Left lung (tissue), 10 donors: ENCODE data around the gene JUN. TPM values are rescaled to one million over a fixed set of nuclear protein-coding genes. Genes with fewer than 3 reads are reported as not detected.
"Not testable (repeated sequence)": the region's sequence is repeated elsewhere in the genome, so short reads cannot be mapped to it uniquely, and the experiment has no call there.

Experiments used
- ATAC-seq: fragments of 200-7000 bp; cut with Tn5 transposase; one replicate; pipeline ENCODE4 v1.9.1; 2020; ENCODE audit warnings: moderate library complexity
- DNase-seq, 4 donors: peaks; one replicate each; pipeline ENCODE4 v3.0.0-alpha.2; 2013 to 2020
- H3K27ac ChIP-seq, 2 donors: fragments of 200-600 bp; sonication (generic) in 1 of 2; one replicate each; pipeline versions ENCODE4 v1.5.0 to v1.8.0; 2020 to 2021
- H3K27me3 ChIP-seq, 2 donors: fragments of 200-600 bp; sonication (generic) in 1 of 2; one replicate each; pipeline versions ENCODE4 v1.5.0 to v1.8.0; 2020 to 2021
- H3K36me3 ChIP-seq, 2 donors: fragments of 200-600 bp; sonication (generic) in 1 of 2; one replicate each; pipeline versions ENCODE4 v1.5.0 to v1.8.0; 2020 to 2021
- H3K4me1 ChIP-seq, 2 donors: fragments of 200-600 bp; one replicate each; pipeline ENCODE4 v1.8.0; 2021
- H3K4me3 ChIP-seq, 2 donors: fragments of 200-600 bp; sonication (generic) in 1 of 2; one replicate each; pipeline versions ENCODE4 v1.5.0 to v1.8.0; 2020 to 2021; ENCODE audit warnings: mild to moderate bottlenecking in 1 of 2
- H3K9me3 ChIP-seq, 2 donors: fragments of 200-600 bp; sonication (generic) in 1 of 2; one replicate each; pipeline versions ENCODE4 v1.5.0 to v1.8.0; 2020 to 2021
- CTCF ChIP-seq, 2 donors: fragments of 200-600 bp; sonication (generic) in 1 of 2; IDR thresholded peaks; one replicate each; pipeline versions ENCODE4 v1.5.0 to v1.8.0; 2021; ENCODE audit warnings: antibody characterized with exemption in 2 of 2
- intact Hi-C, 2 donors: fragments of 100-400 bp; cut with DNase I; formaldehyde crosslinking; loops; one replicate each; pipeline versions ENCODE4 v1.11.2 to v1.14.2; 2022
- polyA plus RNA-seq, 6 donors: library from polyadenylated mRNA; unstranded; fragments of 120-200 nt; gene quantifications; one replicate each; pipeline ENCODE4 v1.2.1, GENCODE V29; 2013; ENCODE audit not compliant: insufficient read length in 6 of 6
- total RNA-seq, 2 donors: library from RNA; stranded (reverse); fragmentation: NEBNext Ultra II Directional; extraction: Animal tissue kit (Norgen Biotek cat#: 25700); gene quantifications; one replicate each; pipeline ENCODE4 v1.2.1, GENCODE V29; 2021
- donor health status: DM: no; HTN: yes; CAD: no.
- donor health status: DM: no; HTN: no; CAD: no.

Gene JUN
- total and polyA plus RNA-seq, 8 donors = 83.2 to 705 (median 174) TPM

DNA sequence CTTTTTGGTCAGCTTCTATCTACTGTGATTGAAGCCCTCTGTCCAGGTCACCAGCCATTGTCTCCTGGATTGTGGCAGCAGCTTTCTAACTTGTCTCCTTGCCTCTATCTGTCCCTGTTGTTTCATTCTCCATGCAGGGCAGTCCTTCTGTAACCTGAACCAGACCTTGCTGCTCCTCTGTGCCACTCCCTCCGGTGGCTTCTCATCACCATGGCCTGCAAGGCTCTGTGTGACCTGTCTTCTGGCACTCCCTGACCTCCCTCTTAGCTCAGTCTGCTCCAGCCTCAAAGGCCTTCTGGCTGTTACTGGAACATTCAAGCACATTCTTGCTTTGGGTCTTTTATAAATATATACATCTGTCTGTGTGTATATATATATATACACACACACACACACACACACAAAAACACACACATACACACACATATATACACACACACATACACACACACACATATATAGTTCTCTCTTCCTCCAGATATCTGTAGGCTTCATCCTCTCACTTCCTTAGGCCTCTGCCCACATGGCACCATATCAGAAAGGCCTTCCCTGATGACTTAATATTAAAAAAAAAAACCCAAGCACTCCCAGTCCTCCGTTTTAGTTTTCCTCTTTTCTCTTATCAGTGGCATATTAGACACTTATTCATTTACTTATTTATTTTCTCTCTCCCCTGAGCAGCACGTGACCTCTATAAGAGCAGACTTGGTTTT, 21.2 kb upstream of the JUN start:
- ATAC-seq = no peak
- no peak overlapping the region for H3K27ac ChIP-seq
- TF ChIP-seq CTCF (IDR thresholded peaks at IDR 0.05) = no peak
- H3K4me1 ChIP-seq = peaks cover 3 to 10% of the 10 kb centered on the region in 2 donors
- no peak for DNase-seq
- intact Hi-C loops = no loop called here
- no peaks in the 10 kb centered on the region for H3K9me3 ChIP-seq
- no peaks in the 10 kb centered on the region for H3K36me3 ChIP-seq
- no peak overlapping the region for H3K4me3 ChIP-seq
- no peaks in the 10 kb centered on the region for H3K27me3 ChIP-seq

DNA sequence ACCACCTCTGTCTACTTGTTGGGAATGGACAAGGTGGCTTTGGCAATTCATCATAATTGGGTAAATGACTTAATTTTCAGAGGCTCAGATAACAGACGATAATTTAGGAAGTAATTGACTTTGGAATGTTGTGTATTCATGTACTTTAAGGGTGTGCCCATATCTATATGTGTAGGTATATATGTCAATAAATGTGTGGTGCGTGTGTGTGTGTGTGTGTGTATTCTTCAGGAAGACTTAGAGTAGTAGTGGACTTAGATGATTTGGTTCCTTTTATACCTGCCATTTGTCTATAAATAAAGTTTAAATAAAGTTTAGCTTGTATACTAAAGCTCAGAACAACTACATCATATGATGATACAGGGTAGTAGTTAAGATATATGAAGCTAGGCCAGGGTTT, 20.0 kb upstream of the JUN start:
- H3K27me3 ChIP-seq = no peaks in the 10 kb centered on the region
- H3K4me3 ChIP-seq = no peak overlapping the region
- H3K36me3 ChIP-seq = no peaks in the 10 kb centered on the region
- H3K27ac ChIP-seq = no peak overlapping the region
- H3K9me3 ChIP-seq = no peaks in the 10 kb centered on the region
- ATAC-seq (no peak), DNase-seq (no peak)
- intact Hi-C loops = no loop called here
- H3K4me1 ChIP-seq = no peaks in the 10 kb centered on the region
- no peak for TF ChIP-seq CTCF (IDR thresholded peaks at IDR 0.05)

DNA sequence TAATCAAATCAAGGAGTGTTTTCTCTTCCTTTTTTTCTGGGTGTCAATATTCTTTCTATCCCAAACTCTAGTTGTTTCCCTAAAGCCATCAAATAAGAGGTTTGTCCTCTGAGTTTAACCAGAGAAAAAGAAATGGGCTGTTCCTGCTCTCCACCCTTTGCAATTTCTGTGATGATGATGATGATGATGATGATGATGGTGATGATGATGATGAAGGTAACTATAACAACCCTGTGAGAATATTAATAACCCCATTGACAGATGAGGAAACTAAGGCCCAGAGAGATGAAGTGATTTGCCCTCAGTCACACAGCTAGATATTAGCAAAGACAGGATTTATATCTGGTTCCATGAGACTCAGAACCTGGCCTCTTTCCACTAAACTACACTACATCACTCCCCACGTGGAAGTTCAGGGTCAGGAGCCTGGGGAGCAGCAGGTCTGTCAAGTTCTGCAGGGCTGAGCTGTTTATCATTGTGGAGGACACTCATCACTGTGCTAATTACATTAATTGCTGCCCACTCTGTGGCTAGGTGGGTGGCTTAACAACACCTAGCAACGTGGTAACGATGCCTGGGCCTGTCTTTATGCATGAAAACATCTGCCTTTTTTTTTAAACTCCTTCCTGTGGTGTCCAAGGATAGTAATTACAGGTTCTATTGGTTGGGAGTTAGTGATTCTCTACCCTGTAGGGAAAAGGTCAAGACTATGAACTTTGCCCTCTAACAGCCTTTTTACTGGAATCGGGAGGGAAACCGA, 19.0 kb upstream of the JUN start:
- Histone ChIP-seq H3K27me3 (no peaks in the 10 kb centered on the region), H3K9me3 (no peaks in the 10 kb centered on the region), H3K36me3 (no peaks in the 10 kb centered on the region), H3K27ac (no peak overlapping the region), H3K4me3 (no peak overlapping the region), H3K4me1 (no peaks in the 10 kb centered on the region)
- TF ChIP-seq CTCF (IDR thresholded peaks at IDR 0.05) = no peak
- DNase-seq (no peak), ATAC-seq (no peak)
- intact Hi-C loops = no loop called here

DNA sequence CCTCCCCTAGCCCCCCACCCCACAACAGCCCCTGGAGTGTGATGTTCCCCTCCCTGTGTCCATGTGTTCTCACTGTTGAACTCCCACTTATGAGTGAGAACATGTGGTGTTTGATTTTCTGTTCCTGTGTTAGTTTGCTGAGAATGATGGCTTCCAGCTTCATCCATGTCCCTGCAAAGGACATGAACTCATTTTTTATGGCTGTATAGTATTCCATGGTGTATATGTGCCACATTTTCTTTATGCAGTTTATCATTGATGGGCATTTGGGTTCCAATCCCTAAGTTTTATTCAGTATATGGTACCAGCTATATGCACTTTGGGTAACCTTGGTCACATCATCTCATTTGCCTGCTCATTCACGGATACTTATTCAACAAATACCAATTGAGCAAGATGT, 17.4 kb upstream of the JUN start:
- H3K27me3 ChIP-seq, H3K9me3 ChIP-seq, intact Hi-C loops, DNase-seq, H3K36me3 ChIP-seq, H3K4me3 ChIP-seq, H3K4me1 ChIP-seq, ATAC-seq, H3K27ac ChIP-seq: not testable (repeated sequence)

- Histone ChIP-seq H3K27ac (no peak overlapping the region), H3K4me3 (no peak overlapping the region), H3K27me3 (no peaks in the 10 kb centered on the region), H3K36me3 (no peaks in the 10 kb centered on the region), H3K4me1 (no peaks in the 10 kb centered on the region), H3K9me3 (no peaks in the 10 kb centered on the region)
- DNase-seq (no peak), ATAC-seq (no peak)
- intact Hi-C loops = no loop called here
- no peak for TF ChIP-seq CTCF (IDR thresholded peaks at IDR 0.05)
Measured at GRCh38 chr1:58799650-58800049, 15.8 kb upstream of the JUN start.
